GM10266 (cell line): Measurements from ENCODE around the gene ZNF618.

Experiments
- DNase-seq: peaks from one replicate; pipeline ENCODE4 v3.0.0; 2012; ENCODE audit errors: extremely low spot score
- CTCF ChIP-seq: IDR thresholded peaks from 2 replicates; pipeline ENCODE4 v1.5.1; 2012; ENCODE audit warnings: mild to moderate bottlenecking, low read depth; ENCODE audit not compliant: control insufficient read depth, insufficient read depth; ENCODE audit errors: missing control alignments

Gene ZNF618

GRCh38 chr9:114061292-114061691, 185.2 kb downstream of the ZNF618 start:
- no peak for DNase-seq
- TF ChIP-seq CTCF = no peak

- TF ChIP-seq CTCF = no peak
- no peak for DNase-seq
These were observed 185.8 kb downstream of the ZNF618 start for GRCh38 chr9:114061830-114062474.

GRCh38 chr9:114065304-114065703, 189.2 kb downstream of the ZNF618 start:
- DNase-seq = no peak
- TF ChIP-seq CTCF = no peak

GRCh38 chr9:114069476-114070187, 193.5 kb downstream of the ZNF618 start:
- DNase-seq = no peak
- no peak for TF ChIP-seq CTCF

GRCh38 chr9:114070188-114071103, 194.3 kb downstream of the ZNF618 start:
- DNase-seq = no peak
- TF ChIP-seq CTCF = no peak

GRCh38 chr9:114071197-114071795, 195.2 kb downstream of the ZNF618 start:
- no peak for DNase-seq
- no peak for TF ChIP-seq CTCF
